GM19238 (cell line): ENCODE data around the gene ERC2.
"Not testable (repeated sequence)": the region's sequence is repeated elsewhere in the genome, so short reads cannot be mapped to it uniquely, and the experiment has no call there.

ENCODE experiments used
- DNase-seq: peaks from one replicate; pipeline ENCODE4 v3.0.0; 2011; ENCODE audit warnings: low spot score; ENCODE audit not compliant: insufficient read length

The ERC2 gene

GRCh38 chr3:55532806-55533205 is 935.5 kb downstream of the ERC2 start:
- no peak for DNase-seq

DNA sequence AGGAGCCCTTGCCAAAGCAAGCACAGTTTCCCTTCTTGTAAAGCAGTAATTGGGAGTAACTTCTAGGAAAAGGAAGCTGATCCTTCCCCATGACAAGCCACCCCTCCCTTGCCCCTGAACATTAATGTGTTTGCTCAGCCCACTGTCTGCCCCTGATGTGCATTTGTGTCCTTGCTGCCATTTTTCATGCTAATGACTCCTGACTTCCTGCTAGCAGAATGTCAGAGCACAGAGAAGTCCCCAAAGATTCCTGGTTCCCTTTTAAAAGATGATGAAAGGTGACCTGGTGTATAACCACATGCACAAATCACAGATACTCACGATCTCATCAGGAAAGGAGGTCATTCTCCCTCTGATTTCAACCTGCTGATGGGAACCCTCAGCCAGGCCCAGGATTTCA is 936.9 kb downstream of the ERC2 start:
- DNase-seq: no peak

GRCh38 chr3:55527361-55527760 is 940.9 kb downstream of the ERC2 start:
- no peak for DNase-seq

DNA sequence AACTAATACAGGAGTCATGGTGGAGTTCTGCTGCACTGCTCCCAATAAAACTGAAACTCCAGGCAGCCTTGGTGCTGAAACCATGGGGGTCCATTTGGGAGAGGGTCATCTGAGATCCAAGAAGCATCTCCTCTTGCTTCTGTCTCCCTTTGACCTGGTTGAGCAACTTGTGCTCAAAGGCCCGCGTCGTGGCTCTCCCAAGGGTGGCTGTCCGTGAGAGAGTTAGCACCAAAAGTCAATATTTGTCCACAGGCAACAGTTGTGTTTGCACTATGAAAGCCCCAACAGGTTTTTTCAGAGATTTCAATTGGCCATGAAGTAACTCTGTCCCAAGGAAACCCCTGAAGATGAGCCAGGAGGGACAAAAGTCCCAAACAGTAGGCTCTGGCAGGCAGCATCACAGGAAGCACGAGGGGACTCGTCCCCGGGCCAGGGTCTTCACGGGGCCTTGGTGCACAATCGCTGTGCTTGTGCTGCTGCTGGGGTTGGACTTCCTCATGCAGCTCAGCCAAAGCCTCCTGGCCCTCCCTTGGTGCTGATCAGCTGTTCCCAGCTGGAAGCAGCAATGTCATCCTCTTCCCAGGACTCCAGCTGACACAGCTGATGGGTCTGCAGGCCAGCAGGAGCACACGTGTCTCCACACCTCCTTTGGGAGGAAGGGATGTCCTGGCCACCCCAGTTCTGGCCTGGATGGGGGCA is 941.8 kb downstream of the ERC2 start:
- no peak for DNase-seq

DNA sequence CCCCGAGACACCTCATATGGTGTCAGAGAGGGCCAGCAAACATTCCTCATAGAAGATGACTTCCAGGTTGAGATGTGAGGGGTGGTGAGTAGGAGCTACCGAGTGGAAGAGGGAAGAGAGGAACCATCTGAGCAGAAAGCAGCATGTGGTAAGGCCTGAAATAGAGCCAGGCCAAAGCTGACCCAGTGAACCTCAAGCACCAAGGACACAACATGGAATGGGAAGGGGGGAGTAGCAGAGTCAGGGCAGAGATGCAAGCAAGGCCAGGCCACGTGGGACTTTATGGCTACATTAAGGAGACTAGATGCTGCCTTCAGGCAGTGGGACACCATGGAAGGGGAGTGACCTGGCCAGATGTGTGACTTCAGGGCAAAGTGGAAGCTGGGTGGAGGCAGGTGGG is 942.8 kb downstream of the ERC2 start:
- DNase-seq: no peak

- DNase-seq: no peak
Observed at GRCh38 chr3:55524565-55525244, 943.6 kb downstream of the ERC2 start.

GRCh38 chr3:55523471-55523870 is 944.8 kb downstream of the ERC2 start:
- no peak for DNase-seq

GRCh38 chr3:55521738-55522421 is 946.4 kb downstream of the ERC2 start:
- no peak for DNase-seq

DNA sequence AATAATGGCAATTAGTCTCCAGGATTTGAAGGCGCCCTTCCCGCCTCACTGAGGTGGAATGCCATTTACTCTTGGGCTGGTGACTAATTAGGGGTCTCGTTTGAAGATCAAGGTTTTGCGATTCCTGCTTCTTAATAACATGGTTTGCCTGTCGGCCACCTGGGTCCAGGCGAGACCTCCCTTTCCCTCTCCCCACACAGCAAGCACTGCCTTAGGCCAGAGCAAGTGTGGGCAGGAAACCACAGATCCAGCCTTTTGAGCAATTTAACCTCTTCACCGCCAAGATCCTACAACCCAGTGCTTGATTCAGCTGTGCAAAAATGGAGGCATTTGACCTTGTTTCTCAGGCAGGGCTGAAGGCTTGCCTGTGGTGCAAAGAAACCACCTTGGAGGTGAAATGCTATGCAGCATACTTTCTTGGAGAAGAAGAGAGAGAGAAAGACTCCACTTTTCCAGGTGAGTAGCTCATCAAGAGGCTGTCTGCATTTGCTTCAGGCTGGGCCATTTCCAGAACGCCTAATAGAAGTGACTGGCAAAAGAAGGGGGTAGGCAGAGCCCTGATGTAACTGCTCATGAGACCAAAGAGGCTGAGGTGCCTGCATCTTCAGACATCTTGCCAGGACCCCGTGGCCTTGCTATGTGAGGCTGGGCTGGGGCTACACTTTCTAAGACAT is 947.1 kb downstream of the ERC2 start:
- no peak for DNase-seq

- DNase-seq: no peak
Observed at GRCh38 chr3:55519019-55519418, 949.2 kb downstream of the ERC2 start.

- no peak for DNase-seq
Observed at GRCh38 chr3:55518451-55518850, 949.8 kb downstream of the ERC2 start.

DNA sequence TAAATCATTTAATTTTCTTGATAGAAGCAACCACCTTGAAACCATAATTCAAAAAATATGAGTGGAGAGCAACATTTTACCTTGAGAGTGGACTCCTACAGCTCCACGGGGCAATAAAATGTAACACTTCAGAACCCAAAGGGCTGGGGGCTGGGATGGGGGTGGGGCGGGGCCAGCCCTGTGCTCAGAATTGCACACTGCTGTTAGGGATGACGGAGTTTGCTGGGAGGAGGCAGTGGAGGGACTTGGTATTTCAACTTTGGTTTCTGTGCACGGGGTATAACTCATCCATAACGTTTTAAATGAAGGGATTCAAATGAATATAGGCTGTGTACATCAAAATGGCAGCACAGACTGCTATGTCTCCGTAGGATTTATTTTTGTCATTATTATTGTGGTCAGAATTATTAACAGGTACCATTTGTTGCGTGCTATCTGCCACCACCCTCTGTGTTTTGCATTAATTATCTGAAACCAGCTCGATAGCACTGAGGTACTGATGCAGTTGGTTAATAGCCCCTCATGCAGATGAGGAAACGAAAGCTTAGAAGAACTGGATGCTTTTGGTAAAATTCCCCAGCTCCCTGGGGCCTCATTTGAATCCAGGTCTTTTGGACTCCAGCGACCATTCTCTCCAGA is 951.8 kb downstream of the ERC2 start:
- DNase-seq: no peak

GRCh38 chr3:55515550-55516246 is 952.6 kb downstream of the ERC2 start:
- DNase-seq: no peak

DNA sequence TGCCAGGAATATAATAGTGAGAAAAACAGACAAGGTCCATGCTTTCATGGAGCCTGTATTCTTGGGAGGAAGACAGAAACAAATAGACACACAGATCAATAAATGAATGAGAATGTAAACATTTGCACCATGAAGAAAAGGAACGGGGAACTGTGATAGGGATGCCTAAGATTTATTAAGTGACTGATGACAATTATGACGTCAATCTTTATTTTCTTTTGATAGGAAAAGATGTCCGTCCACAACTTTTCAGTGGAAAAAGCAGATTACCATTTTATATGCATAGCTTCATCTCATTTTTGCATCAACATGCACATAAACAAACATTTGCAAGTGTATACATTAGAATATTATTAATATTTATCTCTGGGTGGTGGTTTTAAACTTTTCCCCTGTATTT is 953.3 kb downstream of the ERC2 start:
- DNase-seq: no peak

- no peak for DNase-seq
Observed at GRCh38 chr3:55512571-55513343, 955.5 kb downstream of the ERC2 start.

- DNase-seq: no peak
Observed at GRCh38 chr3:55511895-55512570, 956.2 kb downstream of the ERC2 start.

- DNase-seq: no peak
Observed at GRCh38 chr3:55508335-55508734, 959.9 kb downstream of the ERC2 start.

DNA sequence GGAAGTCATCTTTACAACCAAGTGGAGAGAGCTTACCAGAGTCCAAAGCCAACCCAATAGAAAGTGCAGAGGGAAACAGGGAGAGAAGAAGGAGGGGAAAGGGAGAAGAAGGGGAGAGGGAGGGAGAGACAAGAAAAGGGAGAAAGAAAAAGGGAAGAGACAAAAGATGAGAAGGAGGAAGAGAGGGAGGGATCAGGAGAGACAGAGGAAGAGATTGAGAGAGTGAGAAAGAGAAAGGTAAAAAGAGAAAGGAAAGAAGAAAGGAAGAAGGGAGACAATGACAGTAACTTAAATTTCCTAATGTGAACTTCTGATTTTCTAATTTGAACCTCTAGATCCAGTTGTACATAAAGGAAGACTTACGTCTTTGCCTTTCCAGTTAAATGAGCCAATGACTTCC is 960.5 kb downstream of the ERC2 start:
- no peak for DNase-seq

DNA sequence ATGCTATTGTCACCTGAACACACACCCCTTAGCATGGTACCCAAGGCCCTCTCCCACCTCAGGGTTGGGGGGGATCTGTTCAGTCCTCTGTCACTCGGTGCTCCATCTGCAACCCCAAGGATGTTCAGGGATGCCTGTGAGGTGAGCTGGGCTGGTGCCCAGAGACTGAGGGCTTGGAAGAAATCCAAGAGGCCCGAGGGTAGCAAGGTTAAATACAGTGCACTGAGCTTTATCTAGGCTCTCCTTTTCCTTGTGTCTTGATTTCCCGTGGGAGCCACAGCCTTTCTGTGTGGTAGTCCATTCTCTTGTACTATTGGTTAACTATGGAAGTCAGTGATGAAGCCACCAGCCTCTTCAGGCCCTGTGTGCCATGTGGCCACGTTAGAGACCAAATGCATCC is 962.5 kb downstream of the ERC2 start:
- no peak for DNase-seq

DNA sequence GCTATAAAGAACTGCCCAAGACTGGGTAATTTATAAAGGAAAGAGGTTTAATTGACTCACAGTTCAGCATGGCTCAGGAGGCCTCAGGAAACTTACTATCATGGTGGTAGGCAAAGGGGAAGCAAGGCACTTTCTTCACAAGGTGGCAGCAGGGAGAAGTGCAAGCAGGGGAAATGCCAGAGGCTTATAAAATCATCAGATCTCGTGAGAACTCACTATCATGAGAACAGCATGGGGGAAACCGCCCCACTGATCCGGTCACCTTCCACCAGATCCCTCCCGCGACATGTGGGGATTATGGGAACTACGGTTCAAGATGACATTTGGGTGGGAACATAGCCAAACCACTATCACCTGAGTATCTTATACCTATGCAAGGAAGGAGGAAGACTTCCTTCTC is 963.2 kb downstream of the ERC2 start:
- not testable (repeated sequence) for DNase-seq
